Measurements from ENCODE around the gene PRL.

Gene PRL

DNA sequence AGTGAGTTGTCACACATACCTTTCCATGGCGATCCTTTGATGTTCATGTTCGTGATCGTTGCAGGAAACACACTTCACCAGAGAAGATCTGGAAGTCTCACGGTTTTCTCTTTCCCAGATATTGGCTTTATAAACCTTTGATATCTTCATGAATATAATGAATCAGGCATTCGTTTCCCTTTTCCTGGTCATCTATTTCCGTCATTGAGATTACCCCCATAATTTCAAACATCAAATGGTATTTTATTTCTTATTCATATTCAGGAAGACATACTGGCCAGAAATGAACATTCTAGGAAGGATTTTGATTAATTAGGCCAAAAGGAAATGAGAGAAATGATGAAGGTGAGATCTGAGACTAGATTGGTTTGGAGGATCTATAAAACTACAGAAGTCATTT is at the start of gene PRL:
Gene PRL (minus strand): TSS at position 101 of the 400 bp plus-strand sequence. CDS start 54 bp downstream, at position 47.
- DNase-seq (no peak), ATAC-seq (no peak)

DNA sequence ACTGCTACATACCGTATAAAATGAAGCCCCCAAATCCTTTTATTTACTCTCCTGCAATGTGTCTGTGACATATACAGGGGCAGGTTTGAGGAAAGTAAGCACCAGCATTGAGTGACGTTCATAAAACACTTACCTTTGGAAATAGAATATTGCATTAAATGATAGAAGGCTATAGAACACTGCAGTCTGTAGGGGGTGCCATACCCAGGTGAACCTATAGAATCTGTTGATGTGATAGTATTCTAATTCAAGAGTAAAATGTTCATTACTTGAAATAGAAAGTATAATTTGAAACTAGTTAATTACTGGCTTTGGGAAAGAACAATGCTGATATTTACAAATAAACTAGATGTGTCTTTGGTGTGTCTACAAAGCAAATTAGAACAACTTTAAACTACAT is 47.0 kb upstream of the PRL start:
- ATAC-seq (no peak), DNase-seq (no peak)

DNA sequence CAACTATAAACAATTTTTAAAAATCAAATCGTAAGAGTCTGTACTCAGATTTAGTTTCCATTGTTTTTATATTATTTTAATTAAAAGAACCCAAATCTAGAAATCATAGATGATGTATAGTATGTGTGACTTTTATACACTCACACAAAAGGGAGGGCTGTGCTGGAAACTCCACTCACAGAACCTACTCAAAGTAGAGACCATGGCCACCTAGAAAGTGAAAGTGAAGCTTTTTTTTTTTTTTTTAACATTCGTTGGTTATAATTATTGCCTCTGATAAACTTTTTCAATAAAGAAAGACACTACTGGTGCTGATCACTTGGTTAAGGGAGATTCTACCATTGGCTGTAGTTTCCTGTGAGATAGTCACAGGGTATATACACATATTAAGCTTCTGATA is 37.9 kb upstream of the PRL start:
- DNase-seq = no peak
- ATAC-seq = no peak

DNA sequence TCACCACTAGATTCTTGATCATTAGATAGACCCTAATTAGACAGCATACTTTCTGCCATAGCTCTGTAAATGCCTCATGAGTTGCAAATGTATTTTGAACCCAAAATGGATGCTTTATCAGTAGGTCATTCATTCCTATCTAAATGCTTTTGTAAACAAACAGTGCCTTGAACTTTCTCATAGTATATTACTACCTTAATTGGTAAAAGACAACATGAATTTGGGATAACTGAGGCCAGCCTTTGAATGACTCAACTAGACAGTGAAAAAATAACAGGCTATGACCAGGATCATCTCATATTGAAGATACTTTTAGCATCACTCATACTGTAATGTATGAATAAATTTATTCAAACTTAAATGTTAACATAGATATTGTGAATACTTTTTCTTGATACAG is 37.0 kb upstream of the PRL start:
- ATAC-seq (no peak), DNase-seq (no peak)

DNA sequence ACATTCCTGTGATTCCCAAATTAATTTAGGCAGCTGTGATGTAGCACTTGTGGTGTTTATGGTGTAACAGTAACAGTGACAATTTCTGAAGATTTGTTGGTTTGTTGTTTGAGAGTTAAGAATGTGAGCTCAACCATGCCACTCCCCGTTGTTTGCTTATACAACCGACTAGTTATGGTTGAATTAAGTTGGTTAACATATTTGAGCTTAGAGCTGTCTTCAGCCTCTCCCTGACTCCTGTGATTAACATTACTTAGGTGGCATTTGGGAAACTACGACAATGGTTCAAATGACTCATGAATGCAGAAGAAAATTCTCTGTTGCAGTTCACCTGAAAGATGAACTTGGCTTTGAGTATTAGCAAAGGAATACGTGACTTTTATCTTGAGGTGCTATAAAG is 35.9 kb upstream of the PRL start:
- ATAC-seq (no peak), DNase-seq (no peak)

DNA sequence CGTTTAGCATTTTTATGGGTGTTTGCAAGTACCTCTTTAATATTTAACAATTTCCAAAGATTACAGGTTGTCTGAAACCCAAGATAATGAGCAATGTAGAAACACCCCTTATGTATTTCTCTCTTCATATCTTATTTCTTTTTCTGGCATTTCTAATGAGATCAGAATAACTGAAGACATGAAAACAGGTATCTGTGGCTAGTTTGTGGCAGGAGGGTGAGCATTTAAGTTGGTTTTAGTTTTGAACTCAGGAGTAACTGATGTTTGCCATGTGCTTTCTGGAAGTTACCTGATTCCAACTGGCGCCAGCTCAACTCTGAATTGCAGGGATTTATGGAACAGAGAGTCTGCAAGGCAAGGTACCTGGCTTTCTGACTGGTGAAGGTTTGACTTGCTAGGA is 35.4 kb upstream of the PRL start:
- ATAC-seq (no peak), DNase-seq (no peak)

DNA sequence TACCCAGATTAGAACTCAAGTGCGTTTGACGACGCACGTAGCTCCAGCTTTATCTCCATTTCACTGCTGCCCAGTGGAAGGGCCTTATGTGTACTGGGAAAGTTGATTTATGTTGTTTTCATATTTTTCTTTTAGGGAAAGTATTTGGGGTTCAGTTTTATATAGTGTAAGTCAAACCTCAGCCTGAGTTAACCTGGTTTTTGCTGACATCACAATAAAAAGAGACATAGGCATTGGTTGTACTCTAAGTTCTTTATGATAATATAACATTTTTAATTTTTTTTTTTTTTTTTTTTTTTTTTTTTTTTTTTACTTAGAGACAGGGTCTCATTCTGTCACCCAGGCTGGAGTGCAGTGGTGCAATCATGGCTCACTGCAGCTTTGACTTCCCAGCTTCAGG is 34.1 kb upstream of the PRL start:
- ATAC-seq = no peak

DNA sequence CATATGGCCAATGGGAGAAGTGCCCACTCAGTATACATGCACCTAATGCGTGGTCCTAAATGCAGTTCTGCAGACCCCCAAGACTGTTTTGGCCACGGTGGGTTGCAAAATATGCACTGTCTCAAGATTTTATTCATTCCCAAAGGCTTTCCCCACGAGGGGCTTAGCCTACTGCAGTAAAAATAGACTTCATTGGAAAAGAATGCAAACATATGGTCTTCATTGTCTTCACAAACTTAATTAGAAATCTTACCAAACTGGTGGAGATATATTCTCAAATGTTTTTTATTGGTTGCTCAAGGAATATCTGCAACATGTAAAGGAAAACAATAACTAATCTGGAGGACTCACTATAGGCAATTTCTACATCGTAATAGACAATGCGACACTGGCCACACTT is 31.6 kb upstream of the PRL start:
- ATAC-seq = no peak

More for the DNA sequence above, 34.1 kb upstream of the PRL start:
- DNase-seq = no peak

DNA sequence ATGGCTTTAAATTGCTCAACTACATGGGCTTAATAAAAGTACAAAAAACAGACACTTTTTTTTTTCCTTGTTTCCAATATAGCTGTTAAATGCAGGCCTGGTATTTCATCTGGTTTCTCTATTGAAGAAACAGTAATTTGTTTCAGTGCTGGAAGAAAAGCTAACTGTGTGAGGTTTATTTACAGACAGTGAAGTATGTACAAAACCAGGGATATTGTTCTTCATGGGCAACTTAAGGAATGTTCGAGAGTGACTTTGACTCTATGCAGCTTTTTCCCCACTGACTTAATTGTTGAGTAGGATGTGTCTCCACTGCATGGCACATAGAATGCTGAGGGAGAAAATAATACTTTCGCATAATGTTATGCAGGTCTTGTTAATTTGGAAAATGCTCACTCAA is 31.0 kb upstream of the PRL start:
- ATAC-seq (no peak), DNase-seq (no peak)

More for the DNA sequence above, 31.6 kb upstream of the PRL start:
- no peak for DNase-seq

DNA sequence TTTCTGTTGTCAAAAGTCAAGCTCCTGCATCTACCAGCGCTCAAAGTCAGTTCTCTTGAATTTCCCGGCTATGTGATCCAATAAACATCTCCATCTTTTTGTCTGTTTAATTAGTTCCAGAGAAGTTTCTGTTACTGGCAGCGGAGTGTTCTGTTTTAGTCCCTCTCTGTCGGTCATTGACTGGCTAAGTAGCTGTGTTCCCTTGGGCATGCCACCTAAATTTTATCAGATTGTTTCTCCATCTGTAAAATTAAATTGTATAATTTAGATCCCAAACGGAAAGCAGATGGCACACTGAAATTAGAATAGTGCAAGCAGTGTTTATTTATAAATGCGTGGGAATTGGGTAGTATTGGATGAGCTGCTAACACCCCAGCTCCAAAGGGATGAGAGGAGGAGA is 29.7 kb upstream of the PRL start:
- DNase-seq (no peak), ATAC-seq (no peak)

DNA sequence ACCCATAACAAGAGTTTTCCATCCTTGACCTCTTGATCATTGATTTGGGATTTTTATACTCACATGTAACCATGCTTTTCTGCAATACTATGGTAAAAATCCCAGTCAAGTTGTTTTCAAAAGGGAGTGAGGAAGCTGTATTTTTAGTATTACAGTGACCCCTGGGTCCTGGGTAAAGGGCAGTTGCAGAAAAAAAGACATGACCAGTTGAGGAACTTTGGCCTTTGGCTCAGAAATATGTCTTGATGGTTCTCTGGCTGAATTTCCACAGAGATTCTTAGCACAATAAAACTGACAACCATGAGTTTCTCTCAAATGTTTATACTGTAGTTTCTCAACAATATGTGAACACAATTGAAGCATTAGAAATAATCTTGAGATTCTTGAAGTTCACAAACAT is 28.6 kb upstream of the PRL start:
- DNase-seq = no peak
- no peak for ATAC-seq

DNA sequence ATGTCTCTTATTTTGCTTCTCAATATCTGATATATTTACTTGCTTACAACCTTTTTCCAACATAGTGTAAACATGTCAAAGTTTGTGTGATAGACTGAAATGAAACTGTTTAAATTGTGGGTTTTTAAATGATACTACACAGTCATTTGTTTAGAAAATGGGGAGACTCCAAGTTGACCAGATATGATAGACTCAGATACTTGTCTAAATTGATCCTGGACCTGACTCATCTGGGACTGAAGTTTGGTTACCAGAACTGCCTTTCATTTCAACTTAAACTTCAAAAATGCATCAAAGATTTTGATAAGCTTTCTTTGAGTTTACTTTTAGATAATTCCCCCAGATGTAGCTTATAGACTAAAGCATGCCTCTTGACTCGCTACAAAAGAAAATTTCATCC is 27.0 kb upstream of the PRL start:
- DNase-seq (no peak), ATAC-seq (no peak)

DNA sequence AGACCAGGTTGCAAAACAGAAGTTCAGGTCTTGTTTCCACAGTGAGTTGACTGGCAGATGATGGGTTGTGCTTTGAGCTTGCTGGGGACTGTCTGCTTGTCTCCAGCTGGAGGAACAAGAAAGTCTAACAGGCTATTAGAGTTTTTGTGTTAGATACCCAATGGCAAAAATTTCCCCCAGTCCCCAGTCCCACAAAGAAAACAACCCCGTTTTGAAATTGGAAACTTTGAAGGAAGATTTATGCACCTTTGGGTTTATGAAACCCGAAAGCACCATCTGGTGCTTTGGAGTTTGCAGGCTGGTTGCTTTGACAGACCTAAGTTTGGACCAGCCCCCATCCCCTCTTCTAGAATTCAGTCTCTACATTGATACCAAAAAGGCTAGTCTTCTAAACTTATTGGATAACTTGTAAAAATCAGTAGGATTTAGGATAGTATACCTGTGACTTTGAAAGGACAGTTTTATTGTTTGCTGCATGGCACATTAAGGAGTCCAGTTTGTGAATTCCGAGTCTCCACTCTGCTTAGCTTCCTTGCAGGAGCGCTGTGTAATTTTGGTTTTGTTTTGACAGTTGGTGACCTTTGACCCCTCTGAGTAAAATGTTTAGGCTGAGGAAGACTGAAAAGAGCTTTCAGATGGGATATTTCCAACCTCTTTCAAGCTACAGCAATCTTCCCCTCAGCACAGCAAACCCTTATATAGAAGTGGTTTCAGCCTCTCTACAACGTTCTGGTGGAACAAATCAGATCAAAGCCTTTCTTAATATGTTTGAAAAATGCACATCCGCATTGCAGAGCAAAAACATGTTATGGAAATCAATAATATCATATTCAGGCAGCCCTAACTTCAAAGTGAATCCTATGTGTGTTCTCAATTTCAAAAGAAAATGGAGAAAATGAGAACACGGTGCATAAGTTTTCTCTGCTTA is 25.5 kb upstream of the PRL start:
- DNase-seq (no peak), ATAC-seq (no peak)

DNA sequence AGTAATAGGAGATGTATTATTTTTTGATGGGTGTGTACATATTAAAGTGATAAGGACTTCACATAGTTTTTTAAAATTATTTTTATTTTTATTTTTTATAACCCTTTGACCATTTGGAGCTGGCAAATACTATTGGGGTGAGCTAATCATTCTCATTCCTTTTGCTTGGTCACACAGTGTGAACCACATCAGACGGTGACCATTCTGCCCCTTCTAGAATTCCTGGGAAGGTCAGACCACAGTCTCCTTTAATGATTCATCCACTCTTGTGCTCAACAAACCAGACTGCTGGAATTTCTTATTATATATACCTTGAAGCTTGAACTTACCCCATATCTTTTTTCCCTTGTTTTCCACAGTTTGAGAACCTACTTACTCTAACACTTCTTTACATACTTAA is 23.9 kb upstream of the PRL start:
- DNase-seq = no peak
- no peak for ATAC-seq

DNA sequence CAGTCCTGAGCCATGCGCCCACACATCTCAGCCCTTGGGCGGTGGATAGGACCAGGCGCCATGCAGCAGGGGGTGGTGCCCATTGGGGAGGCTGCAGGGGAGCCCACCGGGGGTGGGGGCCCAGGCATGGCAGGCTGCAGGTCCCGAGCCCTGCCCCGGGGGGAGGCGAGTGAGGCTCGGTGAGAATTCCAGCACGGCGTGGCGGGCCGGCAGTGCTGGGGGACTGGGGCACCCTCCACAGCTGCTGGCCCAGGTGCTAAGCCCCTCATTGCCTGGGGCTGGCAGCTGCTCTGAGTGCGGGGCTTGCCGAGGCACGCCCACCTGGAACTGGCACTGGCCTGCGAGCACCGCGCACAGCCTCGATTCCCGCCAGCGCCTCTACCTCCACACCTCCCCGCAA is 21.6 kb upstream of the PRL start:
- ATAC-seq (no peak), DNase-seq (no peak)

DNA sequence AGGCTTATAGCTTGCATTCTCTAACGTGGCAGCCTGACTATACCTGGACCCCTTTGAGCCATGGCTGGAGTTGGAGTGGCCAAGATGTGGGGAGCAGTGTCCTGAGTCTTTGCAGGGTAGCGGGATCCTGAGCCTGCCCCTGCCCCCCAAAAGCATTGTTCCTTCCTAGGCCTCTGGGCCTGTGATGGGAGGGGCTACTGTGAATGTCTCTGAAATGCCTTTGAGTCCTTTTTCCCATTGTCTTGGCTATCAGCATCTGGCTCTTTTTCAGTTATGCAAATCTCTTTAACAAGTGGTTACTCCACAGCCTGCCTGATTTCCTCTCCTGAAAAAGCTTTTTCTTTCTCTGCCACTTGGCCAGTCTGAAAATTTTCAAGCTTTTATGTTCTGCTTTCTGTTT is 17.0 kb upstream of the PRL start:
- ATAC-seq = no peak
- DNase-seq = no peak

DNA sequence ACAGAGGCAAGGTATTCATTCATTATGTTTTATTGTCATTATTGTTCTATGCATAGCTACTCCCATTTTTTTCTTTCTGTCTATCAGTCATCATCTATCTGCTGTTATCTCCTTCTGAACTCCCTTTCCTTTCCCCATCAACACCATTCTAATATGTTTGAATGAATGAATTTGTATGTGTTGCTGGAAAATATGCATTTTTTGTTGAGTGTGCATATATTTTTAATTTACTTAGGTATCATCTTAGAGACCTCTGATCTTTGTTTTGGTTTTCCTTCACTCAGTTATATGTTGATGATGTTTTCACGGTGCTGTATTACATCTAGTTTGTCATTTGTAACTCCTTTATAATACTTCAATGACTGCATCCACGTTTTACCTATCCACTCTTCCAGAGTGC is 12.1 kb upstream of the PRL start:
- ATAC-seq (no peak), DNase-seq (no peak)

DNA sequence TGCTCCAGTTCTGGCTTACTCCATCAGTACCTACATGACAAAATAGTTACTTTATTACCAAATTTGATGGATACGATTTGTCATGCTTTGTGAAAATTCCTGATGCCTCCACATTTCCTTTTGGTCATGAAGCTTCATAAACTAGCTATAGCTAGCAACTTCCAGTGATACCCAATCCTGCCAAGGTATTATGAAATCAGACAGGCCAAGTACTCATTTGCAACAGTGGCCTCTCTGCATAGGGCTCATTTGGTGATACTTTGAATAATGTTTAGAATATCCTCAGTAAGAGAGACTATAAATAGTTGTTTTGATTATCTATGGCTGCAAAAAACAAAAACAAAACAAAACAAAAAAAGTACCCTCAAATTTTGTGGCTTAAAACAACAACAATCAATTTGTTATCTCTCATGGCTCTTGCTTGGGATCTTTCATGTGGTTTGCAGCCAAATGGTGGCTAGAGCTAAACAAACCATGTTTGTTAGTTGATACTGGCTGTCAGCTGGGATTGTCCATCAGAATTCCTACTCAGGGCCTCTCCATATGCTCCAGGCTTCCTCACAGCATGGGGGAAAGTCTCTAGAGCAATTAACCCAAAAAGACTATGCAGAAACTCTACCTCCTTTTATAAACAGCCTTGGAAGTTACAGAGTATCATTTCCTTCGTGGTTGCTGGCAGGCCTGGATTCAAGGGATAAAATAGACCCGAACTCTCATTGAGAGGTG is 10.1 kb upstream of the PRL start:
- DNase-seq = no peak
- ATAC-seq = no peak

DNA sequence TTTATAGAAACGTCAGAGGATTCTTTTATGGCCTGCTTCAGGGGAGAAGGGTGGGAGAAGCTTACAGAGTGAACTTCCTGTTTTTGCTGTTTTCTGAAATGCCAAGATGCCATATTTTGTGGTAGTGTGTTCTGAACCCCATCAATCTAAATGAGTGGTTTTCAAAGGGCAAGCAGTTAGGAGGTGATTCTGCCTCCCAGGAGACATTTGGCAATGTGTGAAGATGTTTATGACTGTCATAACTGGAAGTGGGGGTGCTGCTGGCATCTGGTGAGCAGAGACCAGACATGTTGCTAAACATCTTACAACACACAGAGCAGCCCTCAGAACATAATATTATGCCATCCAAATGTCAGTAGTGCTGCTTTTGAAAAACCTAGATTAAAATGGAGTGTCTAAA is 6.0 kb upstream of the PRL start:
- ATAC-seq (no peak), DNase-seq (no peak)

DNA sequence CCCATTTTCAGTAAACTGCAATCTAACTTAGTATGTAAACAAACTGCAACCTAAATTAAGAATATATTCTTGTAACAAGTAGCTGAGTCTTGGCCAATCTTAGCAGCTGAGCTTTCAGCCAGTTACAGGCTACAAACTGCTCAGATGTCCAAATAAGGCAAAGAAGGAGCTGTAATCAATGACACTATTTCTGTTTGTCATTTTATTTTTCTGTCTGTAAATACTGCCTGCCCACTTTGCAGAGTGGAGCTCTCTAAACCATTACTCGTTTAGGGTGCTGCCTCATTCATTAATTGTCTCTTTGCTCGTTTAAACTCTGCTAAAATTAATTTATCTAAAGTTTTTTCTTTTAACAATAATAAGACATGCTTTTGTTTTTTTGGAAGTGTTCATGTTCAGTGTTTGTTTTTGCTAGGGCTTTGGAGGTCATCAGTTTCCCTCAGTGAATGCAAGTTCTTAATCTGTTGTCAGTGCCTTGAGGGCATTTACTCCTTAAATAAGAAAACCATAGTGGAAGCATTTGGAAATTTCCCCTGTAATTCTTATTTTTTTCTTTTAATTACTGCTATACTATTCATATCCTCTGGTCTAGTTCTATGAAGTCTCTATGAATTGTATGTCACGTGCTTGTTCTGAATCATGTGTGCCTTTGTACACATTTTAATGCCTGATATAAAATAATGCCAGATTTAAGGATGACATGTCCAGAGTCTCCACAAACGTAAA is 3.6 kb upstream of the PRL start:
- no peak for ATAC-seq
- no peak for DNase-seq

DNA sequence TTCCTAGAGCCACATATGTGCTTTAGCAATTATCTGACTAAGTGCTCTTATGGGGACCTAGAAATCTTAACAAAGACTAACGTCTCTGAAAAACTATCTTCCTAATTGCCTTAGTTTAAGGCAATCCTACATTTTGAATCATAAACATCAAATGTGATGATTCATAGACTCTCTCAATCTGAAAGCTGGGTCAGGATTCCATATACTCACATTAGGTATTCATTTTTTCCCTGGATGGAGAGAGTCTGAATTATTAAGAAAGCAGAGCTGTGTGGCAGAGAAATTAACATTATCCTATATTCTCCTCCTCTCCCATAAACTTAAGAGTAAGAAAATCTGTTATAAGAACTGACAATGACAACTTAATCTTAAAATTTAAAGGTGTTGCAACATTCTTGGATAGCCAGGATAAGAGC is 1.6 kb upstream of the PRL start:
- ATAC-seq = no peak
- no peak for DNase-seq

DNA sequence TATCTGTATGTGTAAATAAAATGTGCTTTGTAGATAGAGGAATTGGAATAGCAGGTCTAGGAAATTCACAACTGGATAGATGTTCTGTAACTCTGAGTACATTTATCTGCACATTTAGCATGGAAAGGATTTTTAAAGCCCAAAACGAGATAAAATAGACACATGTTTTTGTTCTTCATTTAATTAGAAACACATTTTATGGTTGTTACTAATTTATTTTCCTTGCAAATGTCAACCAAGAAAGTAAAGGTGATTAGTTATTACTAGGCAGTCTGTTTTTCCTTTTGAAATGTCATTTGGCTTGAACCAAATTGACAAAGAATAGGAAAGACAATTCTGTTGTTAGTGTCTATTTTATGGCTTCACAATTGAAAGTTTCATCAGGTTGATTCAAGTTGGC is 769 bp downstream of the PRL start:
- DNase-seq = no peak

DNA sequence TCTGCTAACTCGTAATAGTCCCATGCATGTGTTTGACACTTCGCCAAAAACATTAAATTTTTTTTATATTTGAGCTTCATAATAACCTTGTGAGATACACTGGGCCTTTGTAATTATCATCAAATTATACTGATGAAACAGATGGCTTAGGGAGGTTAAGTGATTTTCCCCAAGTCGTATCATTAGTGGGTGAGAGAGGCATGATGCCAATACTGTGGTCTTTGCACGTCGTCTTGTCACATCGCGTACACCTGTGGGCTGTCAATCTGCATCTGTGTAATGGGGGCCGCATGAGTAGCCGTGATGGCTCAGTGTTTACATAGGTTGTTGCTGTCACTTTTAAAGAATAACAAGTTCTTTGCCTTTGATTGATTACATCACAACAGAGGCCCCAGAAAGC is 1.7 kb downstream of the PRL start:
- DNase-seq (no peak), ATAC-seq (no peak)

More for the DNA sequence above, 769 bp downstream of the PRL start:
- no peak for ATAC-seq

Measured in stimulated activated naive CD8-positive, alpha-beta T cell treated with anti-CD3 and anti-CD28 coated beads, Interleukin-15, Interleukin-2, amounts not matched to agents 100 U/mL and 50 U/mL, for 24 hours (primary cell).